Measurements from ENCODE around the gene ISOC1.

The ISOC1 gene

DNA sequence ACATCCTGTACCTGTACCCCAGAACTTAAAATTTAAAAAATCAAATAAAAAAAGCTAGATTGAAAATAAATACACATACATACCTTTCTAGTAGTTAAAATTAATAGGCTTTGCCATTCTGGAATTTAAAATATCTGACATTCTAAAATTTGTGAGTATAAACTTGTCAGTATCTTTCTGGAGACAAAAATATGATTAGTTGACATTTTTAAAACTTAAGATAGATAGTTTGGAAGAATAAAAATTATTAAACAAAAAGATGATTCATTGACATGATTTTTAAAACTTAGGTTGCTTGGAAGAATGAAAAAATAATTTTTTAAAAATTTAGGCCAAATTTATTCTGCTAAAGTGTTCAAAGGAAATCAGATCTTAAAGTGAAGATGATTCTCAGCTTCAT is 43.1 kb downstream of the ISOC1 start:
- TF ChIP-seq, protein P1, sequence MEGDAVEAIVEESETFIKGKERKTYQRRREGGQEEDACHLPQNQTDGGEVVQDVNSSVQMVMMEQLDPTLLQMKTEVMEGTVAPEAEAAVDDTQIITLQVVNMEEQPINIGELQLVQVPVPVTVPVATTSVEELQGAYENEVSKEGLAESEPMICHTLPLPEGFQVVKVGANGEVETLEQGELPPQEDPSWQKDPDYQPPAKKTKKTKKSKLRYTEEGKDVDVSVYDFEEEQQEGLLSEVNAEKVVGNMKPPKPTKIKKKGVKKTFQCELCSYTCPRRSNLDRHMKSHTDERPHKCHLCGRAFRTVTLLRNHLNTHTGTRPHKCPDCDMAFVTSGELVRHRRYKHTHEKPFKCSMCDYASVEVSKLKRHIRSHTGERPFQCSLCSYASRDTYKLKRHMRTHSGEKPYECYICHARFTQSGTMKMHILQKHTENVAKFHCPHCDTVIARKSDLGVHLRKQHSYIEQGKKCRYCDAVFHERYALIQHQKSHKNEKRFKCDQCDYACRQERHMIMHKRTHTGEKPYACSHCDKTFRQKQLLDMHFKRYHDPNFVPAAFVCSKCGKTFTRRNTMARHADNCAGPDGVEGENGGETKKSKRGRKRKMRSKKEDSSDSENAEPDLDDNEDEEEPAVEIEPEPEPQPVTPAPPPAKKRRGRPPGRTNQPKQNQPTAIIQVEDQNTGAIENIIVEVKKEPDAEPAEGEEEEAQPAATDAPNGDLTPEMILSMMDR (IDR thresholded peaks at IDR 0.05): no peak

DNA sequence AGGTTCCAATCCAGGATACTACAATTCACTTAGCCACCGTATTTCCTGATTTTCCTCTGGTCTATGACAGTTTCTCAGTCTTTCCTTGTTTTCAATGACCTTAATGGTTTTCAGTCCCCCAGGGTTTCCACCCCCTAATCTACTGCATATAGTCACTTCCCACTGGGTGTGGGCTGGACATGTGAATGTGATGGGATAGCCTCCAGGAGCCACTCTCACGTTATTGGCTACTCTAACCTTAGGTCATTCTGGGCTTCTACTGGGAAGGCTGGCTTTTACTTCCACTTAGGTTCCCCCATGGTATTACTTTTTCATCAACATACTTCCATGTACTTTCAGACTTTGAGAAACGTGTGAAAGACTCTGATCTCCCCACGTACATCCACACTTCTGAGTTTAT is 46.5 kb downstream of the ISOC1 start:
- TF ChIP-seq, protein P1 (IDR thresholded peaks at IDR 0.05): no peak

DNA sequence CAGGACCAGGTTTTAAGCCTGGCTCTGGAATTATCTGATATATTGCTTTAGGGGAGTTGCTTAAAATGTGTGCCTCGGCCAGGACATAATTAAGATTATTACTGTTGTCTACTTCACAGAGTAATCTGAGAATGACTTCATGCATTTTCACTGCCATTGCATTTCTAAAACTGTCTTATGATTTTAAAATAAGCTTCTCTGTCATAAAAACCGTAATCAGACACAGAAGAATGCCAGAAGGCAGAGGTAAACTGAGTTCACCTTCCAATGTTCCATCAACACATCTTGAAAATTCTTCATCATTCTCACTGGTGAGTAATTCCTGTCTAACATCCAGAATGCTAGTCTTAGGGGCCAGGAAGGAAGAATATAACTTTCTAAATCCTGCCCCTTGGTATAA is 47.1 kb downstream of the ISOC1 start:
- TF ChIP-seq, protein P1 (IDR thresholded peaks at IDR 0.05): no peak

DNA sequence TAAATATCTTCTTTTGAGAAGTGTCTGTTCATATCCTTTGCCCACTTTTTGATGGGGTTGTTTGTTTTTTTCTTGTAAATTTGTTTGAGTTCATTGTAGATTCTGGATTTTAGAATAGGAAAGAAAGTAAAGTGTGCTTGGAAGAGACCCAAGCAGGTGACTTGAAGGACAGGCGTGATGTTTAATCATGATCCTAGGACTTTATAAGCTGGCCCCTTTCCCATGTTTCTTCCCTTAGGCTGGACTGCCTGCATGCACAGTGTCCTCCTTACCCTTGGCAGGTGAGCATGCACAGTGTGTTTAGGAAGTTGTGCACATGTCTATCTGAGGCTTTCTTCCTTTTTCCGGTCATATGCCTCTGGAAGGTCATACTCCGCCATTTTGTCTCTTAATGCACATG is 61.3 kb downstream of the ISOC1 start:
- TF ChIP-seq, protein P1 (IDR thresholded peaks at IDR 0.05): no peak

DNA sequence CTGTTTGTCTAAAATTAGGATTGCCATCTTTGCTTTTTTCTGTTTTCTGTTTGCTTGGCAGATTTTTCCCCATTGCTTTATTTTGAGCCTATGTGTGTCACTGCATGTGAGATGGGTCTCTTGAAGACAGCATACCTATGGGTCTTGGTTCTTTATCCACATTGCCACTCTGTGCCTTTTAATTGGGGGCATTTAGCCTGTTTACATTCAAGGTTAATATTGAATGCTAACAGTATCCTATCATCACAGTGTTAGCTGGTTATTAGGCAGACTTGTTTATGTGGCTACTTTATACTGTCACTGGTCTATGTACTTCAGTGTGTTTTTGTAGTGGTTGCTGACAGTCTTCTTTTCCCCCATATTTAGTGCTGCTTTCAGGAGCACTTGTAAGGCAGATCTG is 67.3 kb downstream of the ISOC1 start:
- TF ChIP-seq, protein P1 (IDR thresholded peaks at IDR 0.05): no peak

All from LNCAP (cell line).